Mononuclear cell (primary cell): ENCODE results near the gene HDAC6. TPM values are rescaled to one million over a fixed set of nuclear protein-coding genes. Genes with fewer than 3 reads are reported as not detected.
A peak's percentile ranks its signal among the peaks of the same experiment; 100 is the strongest.

Source experiments
- H3K27me3 ChIP-seq: 2 replicates; pipeline ENCODE4 v1.6.0; 2011; ENCODE audit warnings: low read length, control low read depth; ENCODE audit not compliant: insufficient read depth
- H3K4me1 ChIP-seq: 2 replicates; pipeline ENCODE4 v1.5.1; 2011; ENCODE audit warnings: mild to moderate bottlenecking, low read length, control low read depth; ENCODE audit not compliant: insufficient read depth
- H3K4me3 ChIP-seq: 2 replicates; pipeline ENCODE4 v1.5.1; 2011; ENCODE audit warnings: mild to moderate bottlenecking, low read length, moderate library complexity
- H3K9me3 ChIP-seq: 2 replicates; pipeline ENCODE4 v1.5.1; 2011; ENCODE audit warnings: low read depth, mild to moderate bottlenecking, control low read depth, low read length
- total RNA-seq: library from RNA; depleted of rRNA; stranded (reverse); fragments of >200 nt; gene quantifications from one replicate; pipeline ENCODE4 v1.2.3, GENCODE V29; 2012

Gene HDAC6
- total RNA-seq, 1 donor: 21.5 TPM

DNA sequence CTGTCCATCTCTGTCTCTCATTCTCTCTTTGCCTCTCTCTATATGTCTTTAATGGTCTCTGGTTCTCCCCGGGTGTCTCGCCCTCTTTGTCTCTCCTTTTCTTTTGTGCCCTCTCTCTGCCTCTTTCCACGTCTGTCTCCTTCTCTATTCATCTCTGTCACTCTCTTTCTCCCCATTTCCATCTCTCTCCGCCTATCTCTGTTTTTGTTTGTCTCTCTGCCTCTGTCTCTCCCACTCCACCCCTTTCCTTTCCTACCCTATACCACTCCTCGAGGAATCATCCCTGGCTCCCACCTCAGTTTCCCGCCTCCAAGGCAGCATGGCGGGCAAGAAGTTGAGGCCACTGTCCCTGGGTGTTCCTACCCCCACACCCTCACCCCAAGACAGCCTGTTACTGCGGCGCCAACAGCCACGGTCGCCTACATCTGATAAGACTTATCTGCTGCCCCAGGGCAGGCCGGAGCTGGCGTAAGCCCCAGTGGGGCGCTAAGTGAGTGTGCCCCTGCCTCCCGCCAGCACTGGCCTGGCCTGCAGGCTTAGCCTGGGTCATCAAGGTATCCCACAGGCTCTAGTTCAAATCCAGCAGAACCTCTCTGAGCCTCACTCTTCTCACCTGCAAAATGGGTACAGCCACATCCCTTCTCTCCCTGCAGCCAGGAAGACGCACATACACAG, 16.2 kb upstream of the HDAC6 start:
- Histone ChIP-seq H3K9me3 (no peaks in the 10 kb centered on the region), H3K4me3 (no peak overlapping the region), H3K27me3 (no peaks in the 10 kb centered on the region), H3K4me1 (no peaks in the 10 kb centered on the region)

GRCh38 chrX:48786341-48786800, 15.5 kb upstream of the HDAC6 start, which contains the start of gene GATA1:
Gene GATA1 (plus strand): TSS chrX:48786590. CDS start chrX:48791110, 4,520 bp downstream.
- Histone ChIP-seq H3K4me3 (no peak within 1 kb of the TSS), H3K9me3 (no peaks in the 10 kb centered on the region), H3K27me3 (no peaks in the 10 kb centered on the region), H3K4me1 (no peaks in the 10 kb centered on the region)

- Histone ChIP-seq H3K4me3 (no peak overlapping the region), H3K27me3 (no peaks in the 10 kb centered on the region), H3K4me1 (no peaks in the 10 kb centered on the region), H3K9me3 (no peaks in the 10 kb centered on the region)
These were observed 14.9 kb upstream of the HDAC6 start for GRCh38 chrX:48786825-48787504.

DNA sequence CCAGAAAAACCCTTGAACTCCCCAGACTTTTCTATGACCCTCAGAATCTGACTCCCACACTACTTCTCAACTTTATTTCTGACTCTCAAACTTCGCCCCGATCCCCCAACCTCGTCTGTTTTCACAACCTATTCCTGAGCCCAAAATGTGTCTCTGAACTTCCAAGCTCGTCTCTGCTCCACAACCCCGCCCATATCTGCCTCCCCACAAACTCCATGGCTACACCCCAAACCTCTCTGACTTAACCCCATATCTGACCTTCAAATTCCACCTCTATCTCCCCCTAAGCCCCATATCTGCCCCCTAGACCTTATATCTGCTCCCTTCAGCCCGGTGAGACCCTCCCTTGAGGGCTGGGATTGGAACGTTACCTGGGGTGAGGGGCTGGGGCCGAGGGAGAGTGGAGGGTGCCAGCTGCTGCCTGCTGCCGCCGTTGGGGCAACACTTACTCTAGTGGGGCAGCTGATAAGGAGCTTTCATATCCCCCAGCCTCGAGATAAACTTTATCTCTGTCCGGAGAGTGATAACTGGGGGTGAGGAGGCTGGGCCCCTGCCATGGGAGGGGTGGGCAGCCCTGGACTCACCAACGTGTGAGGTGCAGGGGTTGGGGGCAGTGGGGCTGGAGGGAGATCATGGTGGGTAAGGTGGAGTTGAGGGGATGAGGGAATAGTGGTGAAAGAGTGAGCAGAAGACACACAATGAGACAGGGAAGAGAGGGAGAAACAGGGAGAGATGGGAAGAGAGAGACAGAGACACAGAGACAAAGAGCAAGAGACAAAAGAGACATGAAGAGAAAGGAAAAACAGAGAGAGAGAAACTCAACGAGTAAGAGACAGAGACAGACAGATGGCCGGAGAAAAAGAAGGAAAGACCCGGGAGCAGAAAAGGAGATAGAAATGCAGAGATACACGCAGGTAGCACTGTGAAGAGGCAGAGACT, 14.1 kb upstream of the HDAC6 start:
- H3K9me3 ChIP-seq: no peaks in the 10 kb centered on the region
- no peak overlapping the region for H3K4me3 ChIP-seq

GRCh38 chrX:48789366-48790220, 12.3 kb upstream of the HDAC6 start:
- no peaks in the 10 kb centered on the region for H3K27me3 ChIP-seq
- H3K9me3 ChIP-seq: no peaks in the 10 kb centered on the region
- no peaks in the 10 kb centered on the region for H3K4me1 ChIP-seq
- H3K4me3 ChIP-seq: no peak overlapping the region

More for the DNA sequence above, 14.1 kb upstream of the HDAC6 start:
- Histone ChIP-seq H3K27me3 (no peaks in the 10 kb centered on the region), H3K4me1 (no peaks in the 10 kb centered on the region)

DNA sequence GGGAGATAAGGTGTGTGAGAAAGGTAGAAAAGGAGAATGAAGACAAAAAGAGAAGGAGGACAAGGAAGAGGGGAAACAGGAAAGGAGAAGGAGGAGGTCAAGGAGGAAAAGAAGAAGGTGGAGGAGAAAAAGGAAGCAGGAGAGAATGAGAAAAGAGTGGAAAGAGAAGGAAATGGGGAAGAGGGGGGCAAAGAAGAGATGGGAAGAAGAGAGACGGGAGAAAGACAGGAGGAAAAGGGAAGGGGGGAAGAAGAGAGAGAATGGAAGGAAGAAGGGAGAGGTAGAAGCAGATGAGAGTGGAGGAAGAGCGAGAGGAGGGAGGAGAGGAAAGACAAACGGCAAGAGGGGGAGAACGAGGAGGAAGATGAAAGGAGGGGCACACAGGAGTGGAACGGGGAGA, 11.4 kb upstream of the HDAC6 start:
- Histone ChIP-seq H3K9me3 (no peaks in the 10 kb centered on the region), H3K4me1 (no peaks in the 10 kb centered on the region), H3K4me3 (no peak overlapping the region), H3K27me3 (no peaks in the 10 kb centered on the region)

GRCh38 chrX:48791063-48791820, 10.6 kb upstream of the HDAC6 start:
- Histone ChIP-seq H3K4me1 (no peaks in the 10 kb centered on the region), H3K27me3 (no peaks in the 10 kb centered on the region), H3K4me3 (no peak overlapping the region), H3K9me3 (no peaks in the 10 kb centered on the region)

GRCh38 chrX:48792219-48792618, 9.6 kb upstream of the HDAC6 start:
- Histone ChIP-seq H3K4me1 (no peaks in the 10 kb centered on the region), H3K27me3 (no peaks in the 10 kb centered on the region), H3K9me3 (no peaks in the 10 kb centered on the region), H3K4me3 (no peak overlapping the region)

DNA sequence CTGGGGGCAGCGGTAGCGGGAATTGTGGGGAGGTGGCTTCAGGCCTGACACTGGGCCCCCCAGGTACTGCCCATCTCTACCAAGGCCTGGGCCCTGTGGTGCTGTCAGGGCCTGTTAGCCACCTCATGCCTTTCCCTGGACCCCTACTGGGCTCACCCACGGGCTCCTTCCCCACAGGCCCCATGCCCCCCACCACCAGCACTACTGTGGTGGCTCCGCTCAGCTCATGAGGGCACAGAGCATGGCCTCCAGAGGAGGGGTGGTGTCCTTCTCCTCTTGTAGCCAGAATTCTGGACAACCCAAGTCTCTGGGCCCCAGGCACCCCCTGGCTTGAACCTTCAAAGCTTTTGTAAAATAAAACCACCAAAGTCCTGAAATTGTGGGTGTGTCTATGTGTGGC, 7.9 kb upstream of the HDAC6 start:
- Histone ChIP-seq H3K9me3 (no peaks in the 10 kb centered on the region), H3K4me3 (no peak overlapping the region), H3K27me3 (no peaks in the 10 kb centered on the region), H3K4me1 (no peaks in the 10 kb centered on the region)

GRCh38 chrX:48794340-48794910, 7.4 kb upstream of the HDAC6 start:
- no peaks in the 10 kb centered on the region for H3K27me3 ChIP-seq
- H3K4me1 ChIP-seq: no peaks in the 10 kb centered on the region
- no peak overlapping the region for H3K4me3 ChIP-seq
- no peaks in the 10 kb centered on the region for H3K9me3 ChIP-seq

DNA sequence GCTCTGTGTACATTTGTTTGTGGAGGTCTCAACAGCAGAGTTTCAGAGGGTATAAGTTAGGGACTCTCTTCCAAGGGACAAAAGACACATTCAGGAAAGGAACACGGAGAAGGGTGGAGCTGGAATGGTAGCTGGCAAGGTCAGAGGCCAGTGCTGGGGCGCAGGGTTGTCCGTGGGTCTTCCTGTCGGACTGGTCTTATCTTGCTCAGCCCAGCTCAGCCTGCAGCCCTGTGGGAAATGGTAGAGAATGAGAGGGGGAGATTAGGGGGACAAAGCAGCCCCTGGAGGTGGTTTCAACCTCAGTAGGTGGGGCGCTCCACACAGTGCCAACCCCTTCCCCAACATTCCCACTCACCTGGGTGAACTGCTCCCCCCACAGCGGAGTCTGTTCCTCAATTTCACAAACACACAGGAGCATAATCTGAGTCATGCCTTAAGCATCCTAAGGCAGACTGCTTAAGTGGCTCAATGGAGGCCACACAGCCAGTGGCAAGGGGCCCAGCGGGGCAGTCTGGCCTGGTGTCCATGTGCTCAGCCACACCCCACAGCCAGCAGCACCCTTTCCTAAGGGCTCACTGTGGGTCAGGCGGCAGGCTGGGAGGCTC, 6.9 kb upstream of the HDAC6 start:
- H3K9me3 ChIP-seq: no peaks in the 10 kb centered on the region
- no peak overlapping the region for H3K4me3 ChIP-seq
- H3K4me1 ChIP-seq: no peaks in the 10 kb centered on the region
- H3K27me3 ChIP-seq: no peaks in the 10 kb centered on the region

DNA sequence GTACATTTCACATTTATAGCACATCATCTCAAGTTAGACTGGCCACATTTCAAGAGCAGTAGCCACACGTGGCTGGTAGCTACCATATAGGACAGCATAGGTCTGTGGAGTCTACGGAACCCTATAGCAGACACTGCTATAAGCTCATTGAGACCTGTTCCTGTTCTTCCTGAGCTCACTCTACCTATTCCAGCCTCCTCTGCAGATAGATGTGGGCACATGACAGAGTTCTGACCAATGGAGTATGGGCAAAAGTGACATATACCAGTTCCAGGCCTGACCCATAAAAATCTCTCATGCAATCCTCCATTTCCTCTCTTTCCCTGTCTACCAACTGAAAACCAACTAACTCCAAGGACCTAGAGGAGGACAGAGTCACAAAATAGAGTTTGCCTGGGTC, 3.5 kb upstream of the HDAC6 start:
- peaks cover 15% of the 10 kb centered on the region for H3K4me1 ChIP-seq
- H3K9me3 ChIP-seq: no peaks in the 10 kb centered on the region
- H3K27me3 ChIP-seq: no peaks in the 10 kb centered on the region
- no peak overlapping the region for H3K4me3 ChIP-seq

DNA sequence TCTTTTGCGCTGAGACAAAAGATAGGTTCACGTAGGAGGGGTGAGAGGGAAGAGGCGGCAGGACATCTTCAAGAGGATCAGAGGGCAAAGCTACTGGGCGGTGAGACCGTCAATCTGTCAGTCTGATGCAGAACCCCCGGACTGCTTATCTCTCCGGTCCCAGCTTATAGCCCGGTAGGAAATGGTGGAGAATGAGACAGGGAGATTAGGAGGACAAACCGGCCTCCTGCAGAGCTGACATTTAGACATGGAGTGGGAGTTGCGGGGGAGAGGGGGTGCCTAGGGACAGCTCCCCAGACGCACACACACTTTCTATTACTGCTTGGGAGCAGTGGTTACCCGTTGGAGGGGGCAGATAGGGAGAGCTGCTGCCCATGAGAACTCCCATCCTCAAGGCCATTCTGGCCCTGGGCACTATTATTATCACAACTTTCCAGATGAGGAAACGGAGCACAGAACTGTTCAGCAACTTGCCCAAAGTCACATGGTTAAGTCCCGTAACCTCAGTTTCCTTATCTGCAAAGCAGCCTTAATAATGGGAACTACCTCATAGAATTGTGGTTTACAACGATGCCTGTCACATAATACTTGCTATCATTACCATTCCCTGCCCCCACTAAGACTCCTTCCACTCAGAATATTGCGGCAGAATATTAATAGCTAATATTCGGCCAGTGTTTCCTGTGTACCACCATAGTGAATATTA, 1.1 kb upstream of the HDAC6 start:
- H3K9me3 ChIP-seq: no peaks in the 10 kb centered on the region
- H3K4me1 ChIP-seq: peaks cover 15% of the 10 kb centered on the region
- H3K27me3 ChIP-seq: no peaks in the 10 kb centered on the region
- peak overlapping the region; percentile 70 for H3K4me3 ChIP-seq
